ENCODE data around the gene PRRT1B.

Gene PRRT1B

GRCh38 chr9:131593091-131593820 lies 47.9 kb downstream of the PRRT1B start:
- Histone ChIP-seq H3K4me2 (ENCODE audit: low read length) (no peak overlapping the region), H3K79me2 (no peaks in the 10 kb centered on the region), H3K4me1 (no peaks in the 10 kb centered on the region), H3K9me3 (ENCODE audit: control insufficient read depth, low read length) (no peaks in the 10 kb centered on the region), H3K9ac (no peak overlapping the region), H3K27me3 (ENCODE audit: control insufficient read depth, insufficient read depth, low read length) (no peaks in the 10 kb centered on the region), H2AFZ (no peak overlapping the region), H3K27ac (no peak overlapping the region), H3K4me3 (ENCODE audit: low read depth, low read length) (no peak overlapping the region), H3K36me3 (ENCODE audit: control insufficient read depth, insufficient read depth, low read length) (no peaks in the 10 kb centered on the region)
- TF ChIP-seq CTCF (IDR thresholded peaks at IDR 0.05) = no peak

- Histone ChIP-seq H3K9ac (no peak overlapping the region), H3K4me2 (ENCODE audit: low read length) (no peak overlapping the region), H3K27ac (no peak overlapping the region), H3K9me3 (ENCODE audit: control insufficient read depth, low read length) (no peaks in the 10 kb centered on the region), H2AFZ (no peak overlapping the region), H3K36me3 (ENCODE audit: control insufficient read depth, insufficient read depth, low read length) (no peaks in the 10 kb centered on the region), H3K4me1 (no peaks in the 10 kb centered on the region), H3K4me3 (ENCODE audit: low read depth, low read length) (no peak overlapping the region), H3K79me2 (no peaks in the 10 kb centered on the region), H3K27me3 (ENCODE audit: control insufficient read depth, insufficient read depth, low read length) (no peaks in the 10 kb centered on the region)
- no peak for TF ChIP-seq CTCF (IDR thresholded peaks at IDR 0.05)
Observed at GRCh38 chr9:131593936-131594665, 48.8 kb downstream of the PRRT1B start.

GRCh38 chr9:131594906-131595665 lies 49.8 kb downstream of the PRRT1B start:
- no peak for TF ChIP-seq CTCF (IDR thresholded peaks at IDR 0.05)
- no peaks in the 10 kb centered on the region for H3K79me2 ChIP-seq
- H3K36me3 ChIP-seq (ENCODE audit: control insufficient read depth, insufficient read depth, low read length) = no peaks in the 10 kb centered on the region
- H3K4me2 ChIP-seq (ENCODE audit: low read length) = no peak overlapping the region
- H3K9ac ChIP-seq = no peak overlapping the region
- H3K9me3 ChIP-seq (ENCODE audit: control insufficient read depth, low read length) = no peaks in the 10 kb centered on the region
- no peaks in the 10 kb centered on the region for H3K27me3 ChIP-seq (ENCODE audit: control insufficient read depth, insufficient read depth, low read length)
- no peak overlapping the region for H3K4me3 ChIP-seq (ENCODE audit: low read depth, low read length)
- H3K4me1 ChIP-seq = no peaks in the 10 kb centered on the region
- H3K27ac ChIP-seq = no peak overlapping the region
- H2AFZ ChIP-seq = no peak overlapping the region

GRCh38 chr9:131595696-131596429 lies 50.5 kb downstream of the PRRT1B start:
- H2AFZ ChIP-seq = no peak overlapping the region
- H3K27me3 ChIP-seq (ENCODE audit: control insufficient read depth, insufficient read depth, low read length) = no peaks in the 10 kb centered on the region
- no peak overlapping the region for H3K4me3 ChIP-seq (ENCODE audit: low read depth, low read length)
- no peaks in the 10 kb centered on the region for H3K9me3 ChIP-seq (ENCODE audit: control insufficient read depth, low read length)
- no peaks in the 10 kb centered on the region for H3K36me3 ChIP-seq (ENCODE audit: control insufficient read depth, insufficient read depth, low read length)
- no peak overlapping the region for H3K9ac ChIP-seq
- H3K4me2 ChIP-seq (ENCODE audit: low read length) = no peak overlapping the region
- H3K27ac ChIP-seq = no peak overlapping the region
- no peaks in the 10 kb centered on the region for H3K4me1 ChIP-seq
- H3K79me2 ChIP-seq = no peaks in the 10 kb centered on the region
- TF ChIP-seq CTCF (IDR thresholded peaks at IDR 0.05) = no peak

All from parathyroid adenoma (tissue), 2 donors.